HepG2 (cell line): ENCODE results near the gene GZMA. TPM values are rescaled to one million over a fixed set of nuclear protein-coding genes. Genes with fewer than 3 reads are reported as not detected.

Experiments
- ATF3 ChIP-seq: sonication (generic); formaldehyde crosslinking; IDR thresholded peaks from 2 replicates; pipeline ENCODE4 v1.4.0; 2020; ENCODE audit warnings: missing genetic modification reagents
- CEBPG ChIP-seq: IDR thresholded peaks from 2 replicates; pipeline ENCODE4 v1.6.1; 2016
- CEBPZ ChIP-seq: IDR thresholded peaks from 2 replicates; pipeline ENCODE4 v1.6.1; 2012; ENCODE audit warnings: low read length, improper control_type of control experiment
- E2F5 ChIP-seq: sonication (generic); formaldehyde crosslinking; conservative IDR thresholded peaks from 2 replicates; pipeline ENCODE4 v1.4.0; 2020; ENCODE audit warnings: missing genetic modification reagents
- HNRNPLL ChIP-seq: fragments of 200-400 bp; formaldehyde crosslinking; IDR thresholded peaks from 2 replicates; pipeline ENCODE4 v1.6.1; 2017; ENCODE audit warnings: mild to moderate bottlenecking, low read depth, low read length; ENCODE audit not compliant: poor library complexity, severe bottlenecking
- IKZF5 ChIP-seq: IDR thresholded peaks from 2 replicates; pipeline ENCODE4 v1.6.1; 2018; ENCODE audit warnings: missing genetic modification reagents, mild to moderate bottlenecking, missing compliant biosample characterization
- MED8 ChIP-seq: sonication (generic); formaldehyde crosslinking; IDR thresholded peaks from 2 replicates; pipeline ENCODE4 v1.8.1; 2023; ENCODE audit warnings: mild to moderate bottlenecking, missing genetic modification reagents; ENCODE audit not compliant: insufficient replicate concordance
- NCOA1 ChIP-seq: sonication (generic); formaldehyde crosslinking; IDR thresholded peaks from 2 replicates; pipeline ENCODE4 v1.9.0; 2021; ENCODE audit warnings: missing genetic modification reagents
- NR2F6 ChIP-seq, 2 experiments: IDR thresholded peaks; 2 replicates each; pipeline ENCODE4 v1.6.1; 2016; ENCODE audit warnings: antibody characterized with exemption in 1 of 2, mild to moderate bottlenecking in 1 of 2
- RARA ChIP-seq: IDR thresholded peaks from 2 replicates; pipeline ENCODE4 v1.6.1; 2016; ENCODE audit warnings: missing genetic modification reagents, missing compliant biosample characterization
- REST ChIP-seq, 2 experiments: IDR thresholded peaks; 2 replicates each; pipeline ENCODE4 v1.6.1; 2011 to 2012; ENCODE audit warnings: low read length in 2 of 2, borderline replicate concordance in 1 of 2, low read depth in 1 of 2, mild to moderate bottlenecking in 1 of 2, moderate library complexity in 1 of 2
- RFX3 ChIP-seq: IDR thresholded peaks from 2 replicates; pipeline ENCODE4 v1.6.1; 2016; ENCODE audit warnings: missing biosample characterization, missing genetic modification reagents
- SALL2 ChIP-seq: sonication (generic); formaldehyde crosslinking; IDR thresholded peaks from 2 replicates; pipeline ENCODE4 v1.8.1; 2023; ENCODE audit warnings: mild to moderate bottlenecking, missing genetic modification reagents, inconsistent platforms
- SP2 ChIP-seq: sonication (generic); formaldehyde crosslinking; IDR thresholded peaks from 2 replicates; pipeline ENCODE4 v1.5.1; 2020; ENCODE audit warnings: mild to moderate bottlenecking, missing genetic modification reagents
- TRIM24 ChIP-seq: sonication (generic); formaldehyde crosslinking; IDR thresholded peaks from 2 replicates; pipeline ENCODE4 v1.8.0; 2022; ENCODE audit warnings: mild to moderate bottlenecking, missing genetic modification reagents
- YEATS2 ChIP-seq: sonication (generic); formaldehyde crosslinking; IDR thresholded peaks from 2 replicates; pipeline ENCODE4 v1.4.0; 2020; ENCODE audit warnings: missing genetic modification reagents, borderline replicate concordance
- ZBTB7B ChIP-seq: sonication (generic); formaldehyde crosslinking; IDR thresholded peaks from 2 replicates; pipeline ENCODE4 v1.4.0; 2020; ENCODE audit warnings: missing genetic modification reagents
- ZFP62 ChIP-seq: sonication (generic); formaldehyde crosslinking; IDR thresholded peaks from 2 replicates; pipeline ENCODE4 v1.4.0; 2020; ENCODE audit warnings: missing genetic modification reagents
- ZNF24 ChIP-seq: fragments of 450-650 bp; IDR thresholded peaks from 2 replicates; pipeline ENCODE4 v1.6.1; 2017; ENCODE audit warnings: antibody characterized with exemption, mild to moderate bottlenecking
- ZNF282 ChIP-seq: fragments of 450-650 bp; IDR thresholded peaks from 2 replicates; pipeline ENCODE4 v1.6.1; 2018; ENCODE audit not compliant: partially characterized antibody
- ZNF34 ChIP-seq: sonication (generic); formaldehyde crosslinking; IDR thresholded peaks from 2 replicates; pipeline ENCODE4 v1.4.0; 2020; ENCODE audit warnings: mild to moderate bottlenecking, missing genetic modification reagents, borderline replicate concordance
- ZNF841 ChIP-seq: sonication (generic); formaldehyde crosslinking; IDR thresholded peaks from 2 replicates; pipeline ENCODE4 v1.8.1; 2023; ENCODE audit warnings: missing genetic modification reagents, borderline replicate concordance
- polyA plus RNA-seq, 8 experiments: library from polyadenylated mRNA; depleted of rRNA in 3 of 8; stranded (reverse) in 7 of 8; unstranded in 1 of 8; fragments of >200 nt; fragmentation: Illumina TruSeq in 4 of 8; extraction: Trizol in 4 of 8; gene quantifications; 2 replicates each; pipeline versions ENCODE4 v1.2.1 to v1.2.3, GENCODE V29; 2011 to 2016; ENCODE audit warnings: low read depth in 4 of 8, missing spikeins in 1 of 8, mixed read lengths in 1 of 8; ENCODE audit not compliant: insufficient read depth in 1 of 8
- total RNA-seq, 5 experiments: library from RNA; depleted of rRNA; stranded (reverse); fragments of >200 nt; fragmentation: Illumina TruSeq; extraction: Trizol; gene quantifications; 2 replicates each; pipeline ENCODE4 v1.2.3, GENCODE V29; 2016; ENCODE audit warnings: low read depth in 1 of 5

GZMA gene
- total and polyA plus RNA-seq, 2 of the 13 experiments (the other 11 are each of a cell fraction or from before 2014, with no cell fraction given) = not detected

- TF ChIP-seq E2F5 (no peak), ZFP62 (CRISPR knock-in tag) (no peak), ATF3 (no peak), ZNF282 (no peak), ZNF34 (CRISPR knock-in tag) (no peak), REST (IDR thresholded peaks at IDR 0.05; ENCODE audit: borderline replicate concordance in 1 of 2, low read depth in 1 of 2, low read length in 2 of 2) (no peak), CEBPG (CRISPR knock-in tag) (0 out of 2 replicates have a peak, but pooled peaks have one; percentile 17), ZNF24 (no peak), SALL2 (CRISPR knock-in tag) (no peak), HNRNPLL (no peak), RFX3 (CRISPR knock-in tag) (no peak), YEATS2 (CRISPR knock-in tag) (no peak), ZBTB7B (CRISPR knock-in tag) (no peak), SP2 (CRISPR knock-in tag) (no peak), RARA (CRISPR knock-in tag) (no peak), MED8 (CRISPR knock-in tag) (no peak), NCOA1 (CRISPR knock-in tag) (no peak), ZNF841 (no peak), TRIM24 (CRISPR knock-in tag) (no peak), CEBPZ (no peak), IKZF5 (CRISPR knock-in tag) (peak; percentile 48; the same call in 1 of the 2 replicates), NR2F6 (IDR thresholded peaks at IDR 0.05) (no peak), NR2F6 (CRISPR knock-in tag; IDR thresholded peaks at IDR 0.05) (no peak)
These were observed 44.2 kb downstream of the GZMA start (continued) for GRCh38 chr5:55146543-55147151.
